Measurements from ENCODE around the gene PLA2G2D. TPM values are rescaled to one million over a fixed set of nuclear protein-coding genes. Genes with fewer than 3 reads are reported as not detected.

The PLA2G2D gene
- total and polyA plus RNA-seq, 2 experiments from 2014 or later, result not detected

DNA sequence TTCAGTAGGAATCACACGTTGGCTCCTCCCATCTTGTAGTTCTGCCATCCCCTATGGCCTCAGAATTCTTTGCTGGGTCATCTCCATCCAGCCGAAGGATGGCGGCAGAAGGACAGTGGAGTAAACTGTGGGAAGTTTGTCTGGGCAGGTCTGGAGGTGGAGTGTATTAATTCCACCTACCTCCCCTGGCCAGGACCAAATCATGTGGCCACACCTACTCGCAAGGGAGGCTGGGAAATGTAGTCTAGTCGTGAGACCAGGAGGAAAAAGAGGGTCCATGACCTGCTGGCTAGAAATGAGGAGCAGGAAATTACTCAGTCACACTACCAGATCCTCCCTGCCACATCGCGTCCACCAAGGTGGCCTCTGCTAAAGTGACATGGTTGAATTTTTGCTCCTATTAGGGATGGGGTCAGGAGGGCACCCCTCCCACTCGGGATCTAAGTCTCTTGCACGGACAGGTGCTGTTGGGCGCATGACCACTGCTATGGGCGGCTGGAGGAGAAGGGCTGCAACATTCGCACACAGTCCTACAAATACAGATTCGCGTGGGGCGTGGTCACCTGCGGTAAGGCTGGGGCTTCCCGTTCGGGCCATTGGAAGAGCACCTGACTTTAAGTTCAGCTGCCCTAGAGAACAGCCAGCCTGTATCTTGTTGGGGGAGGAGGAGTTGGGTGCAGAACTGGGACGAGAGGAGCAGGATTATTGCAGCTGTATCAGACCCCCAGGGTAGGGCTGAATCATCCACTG lies 29.8 kb downstream of the PLA2G2D start:
- no peaks in the 10 kb centered on the region for H4K20me1 ChIP-seq (ENCODE audit: insufficient read depth, poor library complexity, severe bottlenecking)
- no peak overlapping the region for H3K27ac ChIP-seq
- H3K36me3 ChIP-seq (replicated peaks; ENCODE audit: insufficient read depth, low read depth), result no peaks in the 10 kb centered on the region
- no peaks in the 10 kb centered on the region for H3K79me2 ChIP-seq
- H2AFZ ChIP-seq, result no peak overlapping the region
- no peaks in the 10 kb centered on the region for H3K27me3 ChIP-seq
- DNase-seq (ENCODE audit: low spot score), result no peak
- 90% methylated on average over 19 of the region's 19 CpGs for WGBS (ENCODE audit: low lambda C conversion rate, missing lambda C conversion rate)
- no peak for TF ChIP-seq EZH2phosphoT487 (IDR thresholded peaks at IDR 0.05; ENCODE audit: low read depth, severe bottlenecking, unreplicated experiment)
- no peak overlapping the region for H3K4me2 ChIP-seq
- H3K4me1 ChIP-seq (ENCODE audit: insufficient read depth), result no peaks in the 10 kb centered on the region
- H3K4me3 ChIP-seq, result no peak overlapping the region
- H3K9me2 ChIP-seq (replicated peaks; ENCODE audit: insufficient read depth), result no peaks in the 10 kb centered on the region
- no peaks in the 10 kb centered on the region for H3K9me3 ChIP-seq (ENCODE audit: low read depth)

DNA sequence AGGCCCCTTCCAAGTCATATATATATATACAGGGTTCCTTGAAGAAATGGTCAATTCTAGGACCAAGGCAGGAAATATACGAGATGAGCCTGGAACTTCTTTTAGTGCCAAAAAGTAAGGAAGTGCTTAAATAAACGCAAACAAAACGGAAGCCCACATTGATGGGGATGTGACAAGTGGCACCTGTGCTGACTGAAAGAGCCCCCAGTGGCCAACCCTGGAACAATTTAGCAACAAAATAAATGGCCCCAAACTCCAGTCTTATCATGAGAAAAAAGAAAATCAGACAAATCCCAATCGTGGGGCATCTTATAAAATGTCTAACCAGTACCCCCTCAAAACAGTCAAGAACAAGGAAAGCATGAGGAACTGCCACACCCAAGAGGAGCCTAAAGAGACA lies 31.7 kb downstream of the PLA2G2D start:
- H4K20me1 ChIP-seq (ENCODE audit: insufficient read depth, poor library complexity, severe bottlenecking), result no peaks in the 10 kb centered on the region
- H3K79me2 ChIP-seq, result no peaks in the 10 kb centered on the region
- no peak overlapping the region for H3K27ac ChIP-seq
- H3K9me3 ChIP-seq (ENCODE audit: low read depth), result no peaks in the 10 kb centered on the region
- no peak for DNase-seq (ENCODE audit: low spot score)
- H2AFZ ChIP-seq, result no peak overlapping the region
- H3K9me2 ChIP-seq (replicated peaks; ENCODE audit: insufficient read depth), result no peaks in the 10 kb centered on the region
- TF ChIP-seq EZH2 (IDR thresholded peaks at IDR 0.05; ENCODE audit: borderline replicate concordance) (no peak), CTCF (IDR thresholded peaks at IDR 0.05; ENCODE audit: poor library complexity) (no peak), EZH2phosphoT487 (IDR thresholded peaks at IDR 0.05; ENCODE audit: low read depth, severe bottlenecking, unreplicated experiment) (no peak)
- no peaks in the 10 kb centered on the region for H3K4me1 ChIP-seq (ENCODE audit: insufficient read depth)
- no peak overlapping the region for H3K4me2 ChIP-seq
- no peaks in the 10 kb centered on the region for H3K27me3 ChIP-seq
- no peak overlapping the region for H3K4me3 ChIP-seq
- no peaks in the 10 kb centered on the region for H3K36me3 ChIP-seq (replicated peaks; ENCODE audit: insufficient read depth, low read depth)
- WGBS (ENCODE audit: low lambda C conversion rate, missing lambda C conversion rate), result 79% methylated on average over 4 of the region's 4 CpGs

GRCh38 chr1:20086800-20087199 lies 32.5 kb downstream of the PLA2G2D start:
- no peaks in the 10 kb centered on the region for H3K36me3 ChIP-seq (replicated peaks; ENCODE audit: insufficient read depth, low read depth)
- H3K27me3 ChIP-seq, result no peaks in the 10 kb centered on the region
- no peak overlapping the region for H2AFZ ChIP-seq
- no peaks in the 10 kb centered on the region for H3K79me2 ChIP-seq
- H3K9me3 ChIP-seq (ENCODE audit: low read depth), result no peaks in the 10 kb centered on the region
- no peak overlapping the region for H3K4me3 ChIP-seq
- DNase-seq (ENCODE audit: low spot score), result no peak
- H3K9me2 ChIP-seq (replicated peaks; ENCODE audit: insufficient read depth), result no peaks in the 10 kb centered on the region
- no peaks in the 10 kb centered on the region for H4K20me1 ChIP-seq (ENCODE audit: insufficient read depth, poor library complexity, severe bottlenecking)
- H3K4me1 ChIP-seq (ENCODE audit: insufficient read depth), result no peaks in the 10 kb centered on the region
- H3K27ac ChIP-seq, result no peak overlapping the region
- WGBS (ENCODE audit: low lambda C conversion rate, missing lambda C conversion rate), result 100% methylated on average over 1 of the region's 1 CpG
- H3K4me2 ChIP-seq, result no peak overlapping the region
- TF ChIP-seq CTCF (IDR thresholded peaks at IDR 0.05; ENCODE audit: poor library complexity) (no peak), EZH2 (IDR thresholded peaks at IDR 0.05; ENCODE audit: borderline replicate concordance) (no peak), EZH2phosphoT487 (IDR thresholded peaks at IDR 0.05; ENCODE audit: low read depth, severe bottlenecking, unreplicated experiment) (no peak)

- H3K4me3 ChIP-seq, result no peak overlapping the region
- H3K4me2 ChIP-seq, result no peak overlapping the region
- peak overlapping the region; percentile 31 for H3K27ac ChIP-seq
- no peaks in the 10 kb centered on the region for H3K9me3 ChIP-seq (ENCODE audit: low read depth)
- no peak for TF ChIP-seq EZH2phosphoT487 (IDR thresholded peaks at IDR 0.05; ENCODE audit: low read depth, severe bottlenecking, unreplicated experiment)
- TF ChIP-seq CTCF (IDR thresholded peaks at IDR 0.05; ENCODE audit: poor library complexity), result no peak
- no peak for TF ChIP-seq EZH2 (IDR thresholded peaks at IDR 0.05; ENCODE audit: borderline replicate concordance)
- H3K36me3 ChIP-seq (replicated peaks; ENCODE audit: insufficient read depth, low read depth), result no peaks in the 10 kb centered on the region
- H3K9me2 ChIP-seq (replicated peaks; ENCODE audit: insufficient read depth), result no peaks in the 10 kb centered on the region
- DNase-seq (ENCODE audit: low spot score), result peak; percentile 37
- H3K4me1 ChIP-seq (ENCODE audit: insufficient read depth), result no peaks in the 10 kb centered on the region
- H3K79me2 ChIP-seq, result no peaks in the 10 kb centered on the region
- no peak overlapping the region for H2AFZ ChIP-seq
- no peaks in the 10 kb centered on the region for H4K20me1 ChIP-seq (ENCODE audit: insufficient read depth, poor library complexity, severe bottlenecking)
- no peaks in the 10 kb centered on the region for H3K27me3 ChIP-seq
- WGBS (ENCODE audit: low lambda C conversion rate, missing lambda C conversion rate), result 72% methylated on average over 10 of the region's 10 CpGs
Observed at GRCh38 chr1:20083178-20083944, 36.0 kb downstream of the PLA2G2D start.
